ENCODE results near the gene RAD51B. TPM values are rescaled to one million over a fixed set of nuclear protein-coding genes. Genes with fewer than 3 reads are reported as not detected.

The RAD51B gene
- total RNA-seq, 2 donors from 2014 or later, result 22.8 to 33.8 TPM

GRCh38 chr14:68144051-68144681 lies 324.6 kb downstream of the RAD51B start:
- Histone ChIP-seq H3K27ac (ENCODE audit: low read depth, low read length) (no peak overlapping the region), H3K36me3 (ENCODE audit: control insufficient read depth, insufficient read depth, low read length) (no peaks in the 10 kb centered on the region), H3K9ac (ENCODE audit: extremely low read depth, low read length, poor library complexity, severe bottlenecking) (no peak overlapping the region), H3K27me3 (ENCODE audit: control insufficient read depth, insufficient read depth, low read length, poor library complexity, severe bottlenecking) (no peaks in the 10 kb centered on the region), H3K4me3 (ENCODE audit: low read length) (no peak overlapping the region), H3K9me3 (ENCODE audit: control insufficient read depth, low read length) (peaks cover 10% of the 10 kb centered on the region), H3K4me1 (ENCODE audit: control insufficient read depth, insufficient read depth, low read length) (no peaks in the 10 kb centered on the region)
- Mint-ChIP-seq H3K9me3 (peaks cover 13% of the 10 kb centered on the region), H3K4me3 (no peak overlapping the region), H3K4me1 (peaks cover 14% of the 10 kb centered on the region), H3K27ac (no peak overlapping the region), H3K36me3 (ENCODE audit: low read depth) (peaks cover 4% of the 10 kb centered on the region), H3K27me3 (ENCODE audit: insufficient read depth) (no peaks in the 10 kb centered on the region)
- TF ChIP-seq CTCF (conservative IDR thresholded peaks at IDR 0.05), result no peak
- WGBS, 2 experiments (ENCODE audit: insufficient coverage in 1 of 2, insufficient read length in 1 of 2), result 97 to 100% methylated on average over 1 to 2 of the region's 3 CpGs
- DNase-seq, result no peak

DNA sequence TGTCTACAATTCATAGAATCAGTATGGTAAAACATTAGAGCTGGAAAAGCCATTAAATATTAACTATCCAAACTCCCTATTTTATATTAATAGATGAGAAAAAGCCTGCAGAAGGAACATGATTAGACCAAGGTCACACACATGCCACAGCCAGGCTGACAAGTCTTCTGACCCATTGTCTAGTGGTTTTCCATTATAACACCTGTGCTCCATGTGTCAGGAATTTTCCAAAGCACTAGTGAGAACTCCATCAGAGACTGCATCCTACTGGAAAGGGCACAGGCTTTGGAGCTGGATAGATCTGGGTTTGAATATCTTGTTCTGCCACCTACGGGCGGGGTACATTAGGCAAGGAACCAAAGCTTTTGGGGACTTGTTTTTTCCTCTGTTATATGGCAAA lies 325.5 kb downstream of the RAD51B start:
- H3K4me3 ChIP-seq (ENCODE audit: low read length), result no peak overlapping the region
- no peak overlapping the region for H3K9ac ChIP-seq (ENCODE audit: extremely low read depth, low read length, poor library complexity, severe bottlenecking)
- no peak overlapping the region for H3K27ac Mint-ChIP-seq
- H3K36me3 ChIP-seq (ENCODE audit: control insufficient read depth, insufficient read depth, low read length), result no peaks in the 10 kb centered on the region
- H3K4me1 Mint-ChIP-seq, result peaks cover 14% of the 10 kb centered on the region
- peaks cover 10% of the 10 kb centered on the region for H3K9me3 ChIP-seq (ENCODE audit: control insufficient read depth, low read length)
- no peak overlapping the region for H3K27ac ChIP-seq (ENCODE audit: low read depth, low read length)
- no peaks in the 10 kb centered on the region for H3K4me1 ChIP-seq (ENCODE audit: control insufficient read depth, insufficient read depth, low read length)
- peaks cover 15% of the 10 kb centered on the region for H3K9me3 Mint-ChIP-seq
- 100% methylated on average over 2 of the region's 2 CpGs; no CpG with 5 or more reads in 1 of the 2 experiments for WGBS, 2 experiments (ENCODE audit: insufficient coverage in 1 of 2, insufficient read length in 1 of 2)
- no peaks in the 10 kb centered on the region for H3K27me3 ChIP-seq (ENCODE audit: control insufficient read depth, insufficient read depth, low read length, poor library complexity, severe bottlenecking)
- peaks cover 4% of the 10 kb centered on the region for H3K36me3 Mint-ChIP-seq (ENCODE audit: low read depth)
- peak; percentile 16 for TF ChIP-seq CTCF (conservative IDR thresholded peaks at IDR 0.05)
- H3K27me3 Mint-ChIP-seq (ENCODE audit: insufficient read depth), result no peaks in the 10 kb centered on the region
- H3K4me3 Mint-ChIP-seq, result no peak overlapping the region
- DNase-seq, result no peak

DNA sequence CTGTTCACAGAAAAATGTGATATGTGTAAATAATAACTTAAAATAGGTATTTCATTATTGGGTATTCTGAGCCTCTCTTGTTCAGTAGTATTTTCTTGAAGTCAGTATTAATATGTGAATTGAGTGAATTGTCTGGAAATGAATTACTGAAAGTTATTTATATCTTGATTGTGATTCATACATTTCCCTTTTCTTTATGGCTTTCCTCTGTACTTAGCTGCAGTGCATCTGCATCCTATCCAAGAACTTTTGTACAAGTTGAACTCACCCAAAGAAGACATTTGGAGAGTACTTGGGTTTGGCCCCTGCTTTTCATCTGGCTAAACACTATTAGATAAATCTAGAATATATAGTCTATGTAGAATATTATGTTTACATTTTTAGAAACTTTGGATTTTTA lies 326.0 kb downstream of the RAD51B start:
- no peak for TF ChIP-seq CTCF (conservative IDR thresholded peaks at IDR 0.05)
- no peaks in the 10 kb centered on the region for H3K27me3 ChIP-seq (ENCODE audit: control insufficient read depth, insufficient read depth, low read length, poor library complexity, severe bottlenecking)
- no peak overlapping the region for H3K4me3 Mint-ChIP-seq
- peaks cover 4% of the 10 kb centered on the region for H3K36me3 Mint-ChIP-seq (ENCODE audit: low read depth)
- peaks cover 10% of the 10 kb centered on the region for H3K9me3 ChIP-seq (ENCODE audit: control insufficient read depth, low read length)
- H3K36me3 ChIP-seq (ENCODE audit: control insufficient read depth, insufficient read depth, low read length), result no peaks in the 10 kb centered on the region
- H3K27ac Mint-ChIP-seq, result no peak overlapping the region
- H3K27ac ChIP-seq (ENCODE audit: low read depth, low read length), result no peak overlapping the region
- H3K4me1 Mint-ChIP-seq, result peaks cover 14% of the 10 kb centered on the region
- no peaks in the 10 kb centered on the region for H3K27me3 Mint-ChIP-seq (ENCODE audit: insufficient read depth)
- H3K4me1 ChIP-seq (ENCODE audit: control insufficient read depth, insufficient read depth, low read length), result no peaks in the 10 kb centered on the region
- H3K9me3 Mint-ChIP-seq, result peaks cover 15% of the 10 kb centered on the region
- H3K4me3 ChIP-seq (ENCODE audit: low read length), result no peak overlapping the region
- H3K9ac ChIP-seq (ENCODE audit: extremely low read depth, low read length, poor library complexity, severe bottlenecking), result no peak overlapping the region
- DNase-seq, result no peak

Data from endodermal cell (in vitro differentiated cells).